DND-41 (cell line): ENCODE measurements around the gene TRAF3IP3.

Experiments
- ATAC-seq: fragments of 200-7000 bp; cut with Tn5 transposase; 3 replicates; pipeline ENCODE4 v1.9.1; 2021; ENCODE audit warnings: low read depth; ENCODE audit not compliant: insufficient read depth
- DNase-seq: peaks from one replicate; pipeline ENCODE4 v3.0.0-alpha.2; 2020
- H2AFZ ChIP-seq: 2 replicates; pipeline ENCODE4 v1.6.0; 2012; ENCODE audit warnings: low read depth, low read length
- H3K27ac ChIP-seq: 2 replicates; pipeline ENCODE4 v1.5.1; 2012; ENCODE audit warnings: low read length, inconsistent platforms
- H3K27me3 ChIP-seq: fragments of 200-600 bp; sonication (generic); 2 replicates; pipeline ENCODE4 v1.6.0; 2012; ENCODE audit warnings: low read length, mild to moderate bottlenecking, inconsistent platforms; ENCODE audit not compliant: insufficient read depth, poor library complexity
- H3K36me3 ChIP-seq: 2 replicates; pipeline ENCODE4 v1.5.1; 2012; ENCODE audit warnings: low read length, inconsistent platforms; ENCODE audit not compliant: insufficient read depth
- H3K4me1 ChIP-seq: 2 replicates; pipeline ENCODE4 v1.5.1; 2012; ENCODE audit warnings: mild to moderate bottlenecking, low read length; ENCODE audit not compliant: insufficient read depth
- H3K4me2 ChIP-seq: 2 replicates; pipeline ENCODE4 v1.6.0; 2012; ENCODE audit warnings: mild to moderate bottlenecking, moderate library complexity, low read length, inconsistent platforms; ENCODE audit not compliant: insufficient read depth
- H3K4me3 ChIP-seq, 2 experiments: fragments of 200-600 bp in 1 of 2; shearing (Covaris generic) in 1 of 2; 2 replicates each; pipeline ENCODE4 v1.5.1; 2012 to 2016; ENCODE audit warnings: inconsistent platforms in 2 of 2, low read length in 2 of 2, mild to moderate bottlenecking in 2 of 2, low read depth in 1 of 2, moderate library complexity in 1 of 2
- H3K79me2 ChIP-seq: 2 replicates; pipeline ENCODE4 v1.6.0; 2012; ENCODE audit warnings: low read length, inconsistent platforms; ENCODE audit not compliant: insufficient read depth
- H3K9ac ChIP-seq: 2 replicates; pipeline ENCODE4 v1.6.0; 2012; ENCODE audit warnings: low read depth, mild to moderate bottlenecking, inconsistent platforms, low read length, moderate library complexity
- H3K9me3 ChIP-seq: 2 replicates; pipeline ENCODE4 v1.5.1; 2012; ENCODE audit warnings: low read length, moderate library complexity, mild to moderate bottlenecking, inconsistent platforms; ENCODE audit not compliant: insufficient read depth, severe bottlenecking
- H4K20me1 ChIP-seq: 2 replicates; pipeline ENCODE4 v1.6.0; 2012; ENCODE audit warnings: low read length; ENCODE audit not compliant: insufficient read depth
- EZH2 ChIP-seq: IDR thresholded peaks from 3 replicates; pipeline ENCODE4 v1.6.1; 2012; ENCODE audit warnings: borderline replicate concordance, low read depth, mild to moderate bottlenecking, moderate library complexity, low read length, inconsistent platforms; ENCODE audit not compliant: severe bottlenecking
- TF ChIP-seq, protein P1 (sequence below): IDR thresholded peaks from 2 replicates; pipeline ENCODE4 v1.5.1; 2012; ENCODE audit warnings: borderline replicate concordance, low read length, moderate library complexity, mild to moderate bottlenecking; ENCODE audit not compliant: poor library complexity, severe bottlenecking; ENCODE audit errors: extremely low read depth

The TRAF3IP3 gene

DNA sequence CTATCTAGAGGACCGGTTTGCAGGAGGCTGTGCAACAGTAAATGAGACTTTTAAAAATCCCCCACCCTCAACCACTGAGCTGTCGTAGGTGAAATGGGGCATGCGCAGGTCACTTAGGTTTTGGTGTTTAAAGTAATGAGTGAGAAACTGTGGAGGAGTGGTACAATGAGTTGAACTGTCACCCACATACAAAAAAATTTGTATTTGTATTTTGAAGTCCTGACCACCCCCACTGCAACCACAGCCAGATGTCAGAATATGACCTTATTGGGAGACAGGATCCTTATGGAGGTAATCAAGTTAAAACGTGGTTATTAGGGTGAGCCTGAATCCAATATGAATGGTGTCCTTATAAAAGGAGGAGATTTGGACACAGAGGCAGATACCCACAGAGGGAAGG, 51.7 kb downstream of the TRAF3IP3 start:
- H3K79me2 ChIP-seq = no peaks in the 10 kb centered on the region
- no peaks in the 10 kb centered on the region for H4K20me1 ChIP-seq
- DNase-seq (no peak), ATAC-seq (no peak)
- H3K4me1 ChIP-seq = no peaks in the 10 kb centered on the region
- H3K27ac ChIP-seq = no peak overlapping the region
- H3K27me3 ChIP-seq = no peaks in the 10 kb centered on the region
- H3K4me2 ChIP-seq = no peak overlapping the region
- TF ChIP-seq, protein P1, sequence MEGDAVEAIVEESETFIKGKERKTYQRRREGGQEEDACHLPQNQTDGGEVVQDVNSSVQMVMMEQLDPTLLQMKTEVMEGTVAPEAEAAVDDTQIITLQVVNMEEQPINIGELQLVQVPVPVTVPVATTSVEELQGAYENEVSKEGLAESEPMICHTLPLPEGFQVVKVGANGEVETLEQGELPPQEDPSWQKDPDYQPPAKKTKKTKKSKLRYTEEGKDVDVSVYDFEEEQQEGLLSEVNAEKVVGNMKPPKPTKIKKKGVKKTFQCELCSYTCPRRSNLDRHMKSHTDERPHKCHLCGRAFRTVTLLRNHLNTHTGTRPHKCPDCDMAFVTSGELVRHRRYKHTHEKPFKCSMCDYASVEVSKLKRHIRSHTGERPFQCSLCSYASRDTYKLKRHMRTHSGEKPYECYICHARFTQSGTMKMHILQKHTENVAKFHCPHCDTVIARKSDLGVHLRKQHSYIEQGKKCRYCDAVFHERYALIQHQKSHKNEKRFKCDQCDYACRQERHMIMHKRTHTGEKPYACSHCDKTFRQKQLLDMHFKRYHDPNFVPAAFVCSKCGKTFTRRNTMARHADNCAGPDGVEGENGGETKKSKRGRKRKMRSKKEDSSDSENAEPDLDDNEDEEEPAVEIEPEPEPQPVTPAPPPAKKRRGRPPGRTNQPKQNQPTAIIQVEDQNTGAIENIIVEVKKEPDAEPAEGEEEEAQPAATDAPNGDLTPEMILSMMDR = no peak
- no peak for TF ChIP-seq EZH2
- no peaks in the 10 kb centered on the region for H3K36me3 ChIP-seq
- H3K9ac ChIP-seq = no peak overlapping the region
- no peaks in the 10 kb centered on the region for H3K9me3 ChIP-seq
- no peak overlapping the region for H2AFZ ChIP-seq
- no peak overlapping the region for H3K4me3 ChIP-seq

GRCh38 chr1:209808059-209808581, 52.3 kb downstream of the TRAF3IP3 start:
- ATAC-seq (no peak), DNase-seq (no peak)
- no peak overlapping the region for H2AFZ ChIP-seq
- no peaks in the 10 kb centered on the region for H3K79me2 ChIP-seq
- H3K4me1 ChIP-seq = no peaks in the 10 kb centered on the region
- no peak overlapping the region for H3K9ac ChIP-seq
- no peak overlapping the region for H3K4me3 ChIP-seq
- no peaks in the 10 kb centered on the region for H3K27me3 ChIP-seq
- H3K4me2 ChIP-seq = no peak overlapping the region
- no peak overlapping the region for H3K27ac ChIP-seq
- H4K20me1 ChIP-seq = no peaks in the 10 kb centered on the region
- no peaks in the 10 kb centered on the region for H3K36me3 ChIP-seq
- H3K9me3 ChIP-seq = no peaks in the 10 kb centered on the region
- TF ChIP-seq, protein P1 = no peak
- no peak for TF ChIP-seq EZH2

DNA sequence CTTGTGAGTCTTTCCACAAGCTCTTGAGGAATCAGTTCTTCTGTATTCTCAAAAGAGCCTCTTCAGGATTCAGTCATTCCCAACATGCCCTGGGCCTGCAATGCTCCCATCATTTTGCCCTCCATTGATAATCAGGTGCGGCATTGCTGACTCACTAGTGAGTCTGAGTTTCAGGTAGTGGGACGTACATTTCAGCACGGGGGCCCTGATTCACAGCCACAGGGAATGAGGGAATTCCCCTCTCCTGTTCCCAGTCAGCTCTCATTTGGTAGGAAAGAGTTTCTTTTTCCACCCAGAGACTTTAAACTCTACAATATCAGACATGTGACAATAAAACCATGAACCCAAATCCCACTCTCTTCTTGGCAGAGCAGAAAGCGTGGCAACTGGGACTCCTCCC, 53.8 kb downstream of the TRAF3IP3 start:
- H3K27ac ChIP-seq = no peak overlapping the region
- no peak for DNase-seq
- peaks cover under 1% of the 10 kb centered on the region for H3K27me3 ChIP-seq
- no peaks in the 10 kb centered on the region for H3K9me3 ChIP-seq
- H3K4me2 ChIP-seq = no peak overlapping the region
- H2AFZ ChIP-seq = no peak overlapping the region
- no peaks in the 10 kb centered on the region for H4K20me1 ChIP-seq
- TF ChIP-seq, protein P1 = no peak
- no peak for TF ChIP-seq EZH2
- ATAC-seq = no peak
- H3K79me2 ChIP-seq = no peaks in the 10 kb centered on the region
- no peak overlapping the region for H3K9ac ChIP-seq
- no peaks in the 10 kb centered on the region for H3K4me1 ChIP-seq
- H3K4me3 ChIP-seq = no peak overlapping the region
- H3K36me3 ChIP-seq = no peaks in the 10 kb centered on the region

GRCh38 chr1:209810783-209811182, 54.9 kb downstream of the TRAF3IP3 start:
- Histone ChIP-seq H3K4me1 (no peaks in the 10 kb centered on the region), H3K27ac (no peak overlapping the region), H3K4me2 (no peak overlapping the region), H4K20me1 (no peaks in the 10 kb centered on the region), H3K9ac (no peak overlapping the region), H3K27me3 (peaks cover 3% of the 10 kb centered on the region), H3K9me3 (no peaks in the 10 kb centered on the region), H3K4me3 (no peak overlapping the region), H3K36me3 (no peaks in the 10 kb centered on the region), H2AFZ (no peak overlapping the region), H3K79me2 (no peaks in the 10 kb centered on the region)
- DNase-seq (no peak), ATAC-seq (no peak)
- no peak for TF ChIP-seq EZH2
- TF ChIP-seq, protein P1 = no peak
